K562 (cell line): Measurements from ENCODE around the gene BRICD5. TPM values are rescaled to one million over a fixed set of nuclear protein-coding genes. Genes with fewer than 3 reads are reported as not detected.
A peak's percentile ranks its signal among the peaks of the same experiment; 100 is the strongest.

Experiments used
- ATAC-seq: fragments of 200-7000 bp; cut with Tn5 transposase; 3 replicates; pipeline ENCODE4 v1.9.1; 2020; ENCODE audit warnings: moderate library complexity
- BruUV-seq: library from RNA; stranded (reverse); fragments of 400-500 nt; replicated peaks from 2 replicates; lab custom pipeline; 2021; lab: Mats Ljungman, UMichigan
- CTCF ChIA-PET: fragments of 300-600 bp; formaldehyde crosslinking; extraction: SDS; loops from one replicate; lab custom pipeline; 2021; ENCODE audit warnings: low intra/inter-chr PET ratio; lab: Yijun Ruan, JAX
- POLR2A ChIA-PET: fragments of 300-600, 350-650 bp; sonication (Branson Sonifier 250); formaldehyde crosslinking; extraction: SDS; loops from one replicate; lab custom pipeline; 2021; ENCODE audit warnings: antibody characterized with exemption, inconsistent platforms; lab: Yijun Ruan, JAX
- DNase-seq, 4 experiments: peaks; one replicate each; pipeline versions ENCODE4 v3.0.0 to v3.0.0-alpha.2; 2011 to 2018; ENCODE audit warnings: low spot score in 3 of 4, mixed read lengths in 3 of 4; ENCODE audit errors: extremely low read depth in 1 of 4
- FAIRE-seq: peaks from 2 replicates; lab custom pipeline; 2011; peaks lifted over from hg19 to GRCh38; lab: Jason Lieb, UNC
- H2AFZ ChIP-seq: 2 replicates; pipeline ENCODE4 v1.6.0; 2011; ENCODE audit warnings: low read depth, low read length, control low read depth, inconsistent platforms
- H3K27ac ChIP-seq: fragments of 200-600 bp; 3 replicates; pipeline ENCODE4 v1.8.0; 2011; ENCODE audit warnings: low read depth, mild to moderate bottlenecking, control low read depth, inconsistent platforms, low read length, moderate library complexity, mixed read lengths; ENCODE audit errors: extremely low read depth
- H3K27me3 ChIP-seq, 2 experiments: fragments of 300-600 bp in 1 of 2; 2 replicates in 1 of 2; 3 replicates in 1 of 2; pipeline versions ENCODE4 v1.6.0 to v1.8.0; 2011; ENCODE audit warnings: inconsistent platforms in 2 of 2, low read length in 2 of 2, mild to moderate bottlenecking in 1 of 2, mixed read lengths in 1 of 2, moderate library complexity in 1 of 2; ENCODE audit not compliant: control insufficient read depth in 2 of 2, insufficient read depth in 2 of 2
- H3K36me3 ChIP-seq: fragments of 300-600 bp; 3 replicates; pipeline ENCODE4 v1.8.0; 2011; ENCODE audit warnings: mild to moderate bottlenecking, low read length, inconsistent platforms; ENCODE audit not compliant: control insufficient read depth, insufficient read depth
- H3K4me1 ChIP-seq, 2 experiments: fragments of 200-600 bp in 1 of 2; replicated peaks in 1 of 2; 2 replicates in 1 of 2; 3 replicates in 1 of 2; pipeline versions ENCODE4 v1.5.1 to v1.8.0; 2011; ENCODE audit warnings: inconsistent platforms in 2 of 2, low read length in 2 of 2, mild to moderate bottlenecking in 1 of 2, mixed read lengths in 1 of 2, moderate library complexity in 1 of 2; ENCODE audit not compliant: control insufficient read depth in 2 of 2, insufficient read depth in 2 of 2
- H3K4me2 ChIP-seq: 2 replicates; pipeline ENCODE4 v1.6.1; 2011; ENCODE audit warnings: low read length, control low read depth, inconsistent platforms, mixed read lengths; ENCODE audit not compliant: insufficient read depth
- H3K4me3 ChIP-seq: fragments of 200-600 bp; sonication (generic), shearing (Covaris generic); 2 replicates; pipeline ENCODE4 v1.5.1; 2016; ENCODE audit warnings: control low read depth, inconsistent platforms
- H3K79me2 ChIP-seq: fragments of 200-600 bp; 3 replicates; pipeline ENCODE4 v1.8.0; 2011; ENCODE audit warnings: low read length, inconsistent platforms; ENCODE audit not compliant: control insufficient read depth, insufficient read depth
- H3K9ac ChIP-seq, 2 experiments: 2 replicates each; pipeline versions ENCODE4 v1.6.0 to v1.6.1; 2011; ENCODE audit warnings: low read depth in 2 of 2, low read length in 2 of 2, control low read depth in 1 of 2, inconsistent platforms in 1 of 2, mild to moderate bottlenecking in 1 of 2, mixed read lengths in 1 of 2; ENCODE audit not compliant: insufficient read depth in 1 of 2
- H3K9me1 ChIP-seq: one replicate; pipeline ENCODE4 v1.6.0; 2011; ENCODE audit warnings: inconsistent platforms, mild to moderate bottlenecking, low read length, moderate library complexity; ENCODE audit not compliant: control insufficient read depth, insufficient read depth
- H3K9me3 ChIP-seq: replicated peaks from 2 replicates; pipeline ENCODE4 v1.5.1; 2011; ENCODE audit warnings: low read depth, low read length, inconsistent platforms; ENCODE audit not compliant: control insufficient read depth, insufficient read depth
- H4K20me1 ChIP-seq: replicated peaks from 2 replicates; pipeline ENCODE4 v1.6.1; 2011; ENCODE audit warnings: low read length, inconsistent platforms, mixed read lengths; ENCODE audit not compliant: control insufficient read depth, insufficient read depth
- KDM5B ChIP-seq: fragments of 200-600 bp; sonication (generic); IDR thresholded peaks from 2 replicates; pipeline ENCODE4 v1.6.1; 2012; ENCODE audit warnings: low read depth, mild to moderate bottlenecking, moderate library complexity, low read length, control low read depth, inconsistent platforms; ENCODE audit not compliant: insufficient replicate concordance
- MED1 ChIP-seq: sonication (generic); formaldehyde crosslinking; IDR thresholded peaks from 2 replicates; pipeline ENCODE4 v1.8.1; 2023; ENCODE audit warnings: missing genetic modification reagents, borderline replicate concordance
- NFIX ChIP-seq: fragments of 250-450 bp; sonication (Bioruptor Pico); IDR thresholded peaks from 2 replicates; pipeline ENCODE4 v1.4.0; 2020; ENCODE audit warnings: low read depth, mild to moderate bottlenecking, moderate library complexity
- RBM22 ChIP-seq: fragments of 200-400 bp; formaldehyde crosslinking; IDR thresholded peaks from 2 replicates; pipeline ENCODE4 v1.6.1; 2018; ENCODE audit warnings: low read length, low read depth; ENCODE audit not compliant: poor library complexity, severe bottlenecking
- WGBS: fragments of 100-300 bp; shearing (Covaris generic); methylation state at CpG from one replicate; pipeline ENCODE4 v1.1.6; 2016; ENCODE audit warnings: low coverage, mixed read lengths; ENCODE audit not compliant: insufficient coverage; ENCODE audit errors: missing lambda C conversion rate; 5-methylcytosine and 5-hydroxymethylcytosine counted together
- in situ Hi-C: fragments of 300-500 bp; cut with MboI; formaldehyde crosslinking; loops from 4 replicates; pipeline ENCODE4 v1.15.0; 2018; ENCODE audit warnings: inconsistent platforms, mixed read lengths
- intact Hi-C: fragments of 100-400 bp; cut with micrococcal nuclease; formaldehyde crosslinking; loops from 2 replicates; pipeline ENCODE4 v1.14.2; 2022
- polyA plus RNA-seq, 8 experiments: library from polyadenylated mRNA; depleted of rRNA in 4 of 8; stranded (reverse) in 5 of 8; unstranded in 3 of 8; fragments of >200 nt; fragmentation: Nextera tagmentation in 2 of 8; fragmentation: Illumina TruSeq in 1 of 8; extraction: Ambion mirVana in 2 of 8; extraction: Trizol in 1 of 8; gene quantifications; 2 replicates each; pipeline versions ENCODE4 v1.2.1 to v1.2.3, GENCODE V29; 2011 to 2014; ENCODE audit warnings: inconsistent platforms in 1 of 8, missing spikeins in 1 of 8
- total RNA-seq, 7 experiments: library from RNA; depleted of rRNA in 6 of 7; stranded (reverse); fragments of >200 nt in 6 of 7; fragmentation: Illumina TruSeq in 2 of 7; extraction: Trizol in 2 of 7; gene quantifications; 2 replicates each; pipeline versions ENCODE4 v1.2.1 to v1.2.3, GENCODE V29; 2011 to 2021; ENCODE audit warnings: low replicate concordance in 1 of 7
- TF ChIP-seq, protein P1 (sequence below): fragments of 200-800 bp; sonication (Bioruptor generic); IDR thresholded peaks from 2 replicates; pipeline ENCODE4 v1.6.1; 2017; ENCODE audit warnings: missing genetic modification characterization, missing compliant biosample characterization

The BRICD5 gene
- total and polyA plus RNA-seq, 9 of the 15 experiments (the other 6 are each of a cell fraction or from before 2014, with no cell fraction given), result 0.24 to 15.1 (median 2.4) TPM; not detected in 1

DNA sequence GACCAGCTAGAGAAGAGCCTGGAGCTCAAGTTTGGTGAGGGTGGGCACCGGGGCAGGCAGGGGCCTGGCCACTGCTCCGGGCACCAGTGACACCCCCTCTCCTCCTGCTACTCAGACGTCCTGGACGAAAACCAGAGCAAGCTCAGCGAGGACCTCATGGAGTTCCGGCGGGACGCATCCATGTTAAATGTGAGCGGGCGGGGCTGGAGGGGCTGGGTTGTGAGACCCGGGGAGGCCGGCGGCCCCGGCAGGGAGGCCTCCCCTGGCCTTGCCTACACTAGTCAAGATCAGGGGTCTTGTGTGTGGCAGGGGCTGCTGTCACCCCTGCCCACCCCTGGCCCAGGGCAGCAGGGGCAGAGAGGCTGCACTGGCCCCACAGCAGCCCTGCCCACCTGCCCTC, 37.3 kb downstream of the BRICD5 start (continued):
- TF ChIP-seq, protein P1, sequence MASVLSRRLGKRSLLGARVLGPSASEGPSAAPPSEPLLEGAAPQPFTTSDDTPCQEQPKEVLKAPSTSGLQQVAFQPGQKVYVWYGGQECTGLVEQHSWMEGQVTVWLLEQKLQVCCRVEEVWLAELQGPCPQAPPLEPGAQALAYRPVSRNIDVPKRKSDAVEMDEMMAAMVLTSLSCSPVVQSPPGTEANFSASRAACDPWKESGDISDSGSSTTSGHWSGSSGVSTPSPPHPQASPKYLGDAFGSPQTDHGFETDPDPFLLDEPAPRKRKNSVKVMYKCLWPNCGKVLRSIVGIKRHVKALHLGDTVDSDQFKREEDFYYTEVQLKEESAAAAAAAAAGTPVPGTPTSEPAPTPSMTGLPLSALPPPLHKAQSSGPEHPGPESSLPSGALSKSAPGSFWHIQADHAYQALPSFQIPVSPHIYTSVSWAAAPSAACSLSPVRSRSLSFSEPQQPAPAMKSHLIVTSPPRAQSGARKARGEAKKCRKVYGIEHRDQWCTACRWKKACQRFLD (CRISPR knock-in tag), result no peak
- no peak for TF ChIP-seq RBM22

DNA sequence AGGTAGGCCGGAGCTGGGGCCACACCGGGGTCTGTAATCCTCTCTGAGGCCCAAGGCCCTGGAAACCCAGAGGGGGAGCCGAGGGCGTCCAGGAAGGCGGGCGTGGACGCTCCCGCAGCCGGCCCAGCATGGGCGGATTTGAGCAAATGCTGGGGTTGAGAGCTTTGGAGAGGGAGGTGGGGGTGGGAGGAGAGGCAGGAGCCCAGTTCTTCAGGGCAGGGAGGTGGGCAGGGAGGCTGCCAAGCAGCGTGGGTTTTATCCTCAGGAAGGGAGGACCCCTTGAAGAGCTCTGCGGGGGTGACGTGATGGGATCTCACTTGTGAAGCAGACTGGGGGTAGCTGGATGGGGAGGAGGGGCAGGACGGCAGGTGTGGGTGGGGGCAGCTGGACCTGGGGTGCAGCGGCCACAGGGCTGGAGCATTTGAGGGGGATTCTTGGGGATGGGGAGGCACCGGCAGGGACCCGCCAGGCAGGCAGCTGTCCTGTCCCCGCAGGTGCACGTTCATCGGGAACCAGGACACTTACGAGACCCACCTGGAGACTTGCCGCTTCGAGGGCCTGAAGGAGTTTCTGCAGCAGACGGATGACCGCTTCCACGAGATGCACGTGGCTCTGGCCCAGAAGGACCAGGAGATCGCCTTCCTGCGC, 37.9 kb downstream of the BRICD5 start:
- no peak for DNase-seq
- in situ Hi-C loops, result no loop called here
- H3K36me3 ChIP-seq, result peaks cover 82% of the 10 kb centered on the region; the same call in 2 of the 3 replicates
- CTCF ChIA-PET, result no interaction called here
- no peaks in the 10 kb centered on the region for H4K20me1 ChIP-seq
- ATAC-seq, result no peak
- no peak for FAIRE-seq
- no peak for TF ChIP-seq KDM5B
- TF ChIP-seq NFIX, result no peak
- no peak for TF ChIP-seq MED1
- TF ChIP-seq, all 486 proteins: peak for 0
- POLR2A ChIA-PET, result interaction anchor here (0.7 to 4.3 kb wide), 3 partner anchors 15 to 32 kb away, joined by 3 to 27 read pairs (median 3); partner anchors contain the start of gene TRAF7
- no TSS peak for BruUV-seq
- no peak overlapping the region for H2AFZ ChIP-seq
- H3K27ac ChIP-seq, result no peak overlapping the region
- peak overlapping the region in 1 of 2 experiments; percentile 26; a peak in 1 of 4 replicates for H3K9ac ChIP-seq
- no peaks in the 10 kb centered on the region for H3K27me3 ChIP-seq
- no peak overlapping the region for H3K4me2 ChIP-seq
- H3K4me3 ChIP-seq, result no peak overlapping the region
- peaks cover 0 to 55% of the 10 kb centered on the region in 2 experiments; a peak in 1 of 5 replicates for H3K4me1 ChIP-seq
- H3K9me3 ChIP-seq, result no peaks in the 10 kb centered on the region
- H3K9me1 ChIP-seq, result no peaks in the 10 kb centered on the region
- no peaks in the 10 kb centered on the region for H3K79me2 ChIP-seq
- intact Hi-C loops, result no loop called here
- 90% methylated on average over 17 of the region's 29 CpGs for WGBS
